ENCODE results near the gene DNAH7.

Gene DNAH7

GRCh38 chr2:196076778-196077568, 8.3 kb upstream of the DNAH7 start:
- DNase-seq = no peak

- no peak for DNase-seq
Measured at GRCh38 chr2:196075196-196075595, 6.6 kb upstream of the DNAH7 start.

- no peak for DNase-seq
Measured at GRCh38 chr2:196074631-196075030, 6.0 kb upstream of the DNAH7 start.

- no peak for DNase-seq
Measured at GRCh38 chr2:196073521-196073920, 4.9 kb upstream of the DNAH7 start.

GRCh38 chr2:196067088-196067382, 1.6 kb downstream of the DNAH7 start:
- no peak for DNase-seq

- no peak for DNase-seq
Measured at GRCh38 chr2:196066291-196067087, 2.1 kb downstream of the DNAH7 start.

- no peak for DNase-seq
Measured at GRCh38 chr2:196063773-196064172, 4.9 kb downstream of the DNAH7 start.

GRCh38 chr2:196059491-196059960, 9.1 kb downstream of the DNAH7 start:
- DNase-seq = no peak

- DNase-seq = no peak
Measured at GRCh38 chr2:196054631-196055030, 14.0 kb downstream of the DNAH7 start.

GRCh38 chr2:196046123-196046917, 22.3 kb downstream of the DNAH7 start:
- no peak for DNase-seq

GRCh38 chr2:196041786-196042185, 26.9 kb downstream of the DNAH7 start:
- DNase-seq = no peak

GRCh38 chr2:196040218-196040617, 28.4 kb downstream of the DNAH7 start:
- DNase-seq = no peak

GRCh38 chr2:196036442-196036841, 32.2 kb downstream of the DNAH7 start:
- no peak for DNase-seq

- DNase-seq = no peak
Measured at GRCh38 chr2:196018037-196018436, 50.6 kb downstream of the DNAH7 start.

- DNase-seq = no peak
Measured at GRCh38 chr2:196012314-196012713, 56.3 kb downstream of the DNAH7 start.

GRCh38 chr2:196000551-196000950, 68.1 kb downstream of the DNAH7 start:
- no peak for DNase-seq

GRCh38 chr2:195998070-195998469, 70.6 kb downstream of the DNAH7 start:
- no peak for DNase-seq

GRCh38 chr2:195995499-195995898, 73.1 kb downstream of the DNAH7 start:
- no peak for DNase-seq

- no peak for DNase-seq
Measured at GRCh38 chr2:195993623-195994022, 75.0 kb downstream of the DNAH7 start.

GRCh38 chr2:195985741-195986140, 82.9 kb downstream of the DNAH7 start:
- DNase-seq = no peak

GRCh38 chr2:195984923-195985726, 83.5 kb downstream of the DNAH7 start:
- no peak for DNase-seq

- no peak for DNase-seq
Measured at GRCh38 chr2:195967336-195967735, 101.3 kb downstream of the DNAH7 start.

GRCh38 chr2:195961873-195962272, 106.8 kb downstream of the DNAH7 start:
- DNase-seq = no peak

All from right forelimb (tissue), 1 donor.